GM19324 (cell line): ENCODE data around the gene MRPL55.

Source experiments
- ATAC-seq: cut with Tn5 transposase; IDR thresholded peaks from one replicate; pipeline ENCODE4 v1.9.1; 2021; ENCODE audit warnings: mild to moderate bottlenecking, moderate library complexity; ENCODE audit not compliant: unreplicated experiment, low FRiP score

The MRPL55 gene

DNA sequence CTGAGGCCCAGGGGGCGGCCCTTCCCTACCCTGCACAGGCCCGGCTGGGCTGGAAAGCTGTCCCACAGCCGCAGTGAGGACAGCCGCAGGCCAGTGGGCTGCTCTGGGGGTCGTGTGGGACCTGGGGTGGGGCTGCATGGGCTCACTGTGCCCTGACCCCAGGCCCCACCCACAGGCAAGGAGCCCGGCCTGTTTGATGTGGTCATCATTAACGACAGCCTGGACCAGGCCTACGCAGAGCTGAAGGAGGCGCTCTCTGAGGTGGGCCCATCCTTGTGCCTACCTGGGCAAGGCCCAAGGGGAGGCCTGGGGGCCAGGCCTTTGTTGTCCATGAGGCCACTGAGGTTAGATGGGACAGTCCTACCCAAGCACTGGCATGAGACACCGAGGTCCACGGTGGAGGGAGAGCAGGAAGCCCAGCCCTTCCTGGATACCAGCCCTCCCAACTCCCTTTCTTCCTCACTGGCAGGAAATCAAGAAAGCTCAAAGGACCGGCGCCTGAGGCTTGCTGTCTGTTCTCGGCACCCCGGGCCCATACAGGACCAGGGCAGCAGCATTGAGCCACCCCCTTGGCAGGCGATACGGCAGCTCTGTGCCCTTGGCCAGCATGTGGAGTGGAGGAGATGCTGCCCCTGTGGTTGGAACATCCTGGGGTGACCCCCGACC lies 39.2 kb upstream of the MRPL55 start:
- ATAC-seq = no peak

DNA sequence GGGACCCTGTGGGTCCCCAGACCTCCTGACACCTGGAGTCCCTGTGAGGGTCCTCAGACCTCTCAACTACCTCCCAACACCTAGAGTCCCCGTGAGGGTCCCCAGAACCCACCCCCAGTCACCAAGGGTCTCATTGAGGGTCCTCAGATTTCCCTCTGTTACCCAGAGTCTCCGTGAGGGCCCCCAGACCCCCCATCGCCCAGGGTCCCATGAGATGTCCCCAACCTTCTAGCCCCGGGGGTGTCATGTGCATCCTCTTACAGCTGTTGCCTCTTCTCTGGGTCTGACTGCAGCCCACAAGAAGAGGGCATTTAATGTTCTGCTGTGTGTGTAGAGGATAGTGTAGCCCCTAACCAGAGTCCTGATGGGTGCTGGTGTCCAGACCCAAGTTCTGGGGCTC lies 38.7 kb upstream of the MRPL55 start:
- ATAC-seq = no peak

DNA sequence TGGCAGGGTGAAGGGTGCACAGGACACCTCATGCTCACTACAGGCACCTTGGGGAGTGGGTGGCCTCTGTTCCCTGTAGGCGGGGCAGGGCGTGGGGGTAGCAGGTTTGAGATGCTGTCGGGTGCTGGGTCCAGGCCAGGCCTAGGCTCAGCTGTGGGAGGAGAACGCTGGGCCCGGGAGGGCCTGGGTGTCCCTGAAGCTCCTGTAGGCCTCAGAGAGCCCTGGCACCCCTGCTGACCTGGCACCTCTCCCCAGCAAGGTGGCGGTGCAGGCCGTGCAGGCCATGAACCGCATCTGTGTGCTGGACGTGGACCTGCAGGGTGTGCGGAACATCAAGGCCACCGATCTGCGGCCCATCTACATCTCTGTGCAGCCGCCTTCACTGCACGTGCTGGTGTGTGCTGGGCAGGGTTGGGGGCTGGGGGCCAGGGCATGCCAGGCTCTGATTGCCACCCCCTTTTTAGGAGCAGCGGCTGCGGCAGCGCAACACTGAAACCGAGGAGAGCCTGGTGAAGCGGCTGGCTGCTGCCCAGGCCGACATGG lies 38.1 kb upstream of the MRPL55 start:
- no peak for ATAC-seq

GRCh38 chr1:228146417-228147150 lies 37.5 kb upstream of the MRPL55 start:
- ATAC-seq = no peak

DNA sequence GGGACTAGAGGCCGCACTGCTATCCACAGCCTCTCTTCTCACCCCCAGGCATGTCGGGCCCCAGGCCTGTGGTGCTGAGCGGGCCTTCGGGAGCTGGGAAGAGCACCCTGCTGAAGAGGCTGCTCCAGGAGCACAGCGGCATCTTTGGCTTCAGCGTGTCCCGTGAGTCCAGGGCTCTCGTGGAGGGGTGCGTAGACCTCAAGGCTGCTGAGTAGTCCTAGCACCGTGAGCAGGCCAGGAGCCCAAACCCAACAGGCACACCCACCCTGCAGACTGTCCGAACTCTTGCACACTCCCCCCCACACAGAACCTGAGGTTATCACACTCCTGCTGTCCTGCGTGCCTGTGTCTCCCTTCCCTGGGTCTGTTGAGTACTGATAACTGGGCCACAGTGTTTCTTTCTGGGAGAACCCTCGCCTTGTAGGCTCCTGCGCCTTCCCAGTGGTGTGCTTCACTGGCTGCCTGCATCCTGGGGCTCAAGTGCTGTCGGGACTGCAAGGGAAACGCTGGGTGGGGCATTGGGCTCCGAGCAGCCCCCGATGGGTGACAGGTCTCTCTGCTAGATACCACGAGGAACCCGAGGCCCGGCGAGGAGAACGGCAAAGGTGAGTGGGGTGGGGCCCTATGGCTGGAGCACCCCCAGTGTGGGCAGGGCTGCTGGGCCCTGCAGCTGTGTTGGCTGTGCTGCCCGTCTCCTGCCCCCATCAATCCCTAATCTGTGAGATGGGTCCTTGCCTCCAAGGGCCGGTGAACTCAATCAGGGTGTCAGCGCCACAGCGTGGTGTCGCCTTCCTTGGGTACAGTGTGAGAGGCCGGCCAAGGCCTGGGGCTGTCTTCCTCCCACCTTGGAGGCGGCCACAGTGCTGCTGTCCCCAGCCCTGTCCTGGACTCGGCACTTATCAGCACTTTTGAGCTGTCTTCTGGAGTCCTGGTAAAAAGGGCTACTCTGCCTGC lies 36.6 kb upstream of the MRPL55 start:
- ATAC-seq = no peak

GRCh38 chr1:228144993-228145343 lies 35.9 kb upstream of the MRPL55 start:
- no peak for ATAC-seq

- ATAC-seq = no peak
Measured at GRCh38 chr1:228144193-228144992, 35.3 kb upstream of the MRPL55 start.

DNA sequence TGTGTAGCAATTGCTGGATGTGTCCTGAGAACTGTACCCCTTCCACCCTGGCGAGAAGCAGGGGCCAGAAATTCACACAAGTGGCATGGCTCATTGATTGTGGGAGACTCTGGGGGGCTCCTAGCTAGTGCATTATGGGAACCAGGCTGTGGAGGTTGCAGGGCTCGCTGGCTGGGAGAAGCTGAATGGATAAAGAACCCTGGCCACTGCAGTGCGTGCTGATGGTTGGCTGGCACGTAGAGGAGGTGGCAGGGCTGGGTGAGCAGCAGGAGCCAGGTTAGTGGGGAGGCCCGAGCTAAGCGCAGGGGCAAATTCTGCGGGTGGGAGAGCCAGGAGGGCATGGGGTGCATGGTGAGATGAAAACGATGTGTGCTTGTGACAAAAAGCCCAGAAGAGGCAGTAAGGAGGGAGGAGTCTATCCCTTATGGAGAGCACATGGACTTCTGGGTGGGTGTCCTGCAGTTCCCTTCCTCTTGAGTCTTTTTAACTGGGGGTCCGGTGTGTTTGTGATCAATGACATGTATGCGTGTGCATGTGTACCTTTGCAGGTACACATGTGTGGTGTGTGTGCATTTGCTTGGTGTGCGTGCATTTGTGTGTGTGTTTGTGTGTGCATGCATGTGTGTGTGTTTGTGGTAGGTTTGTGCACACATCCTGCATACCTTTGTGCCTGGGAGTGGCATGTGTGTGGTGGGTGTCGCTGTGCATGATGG lies 34.5 kb upstream of the MRPL55 start:
- no peak for ATAC-seq

DNA sequence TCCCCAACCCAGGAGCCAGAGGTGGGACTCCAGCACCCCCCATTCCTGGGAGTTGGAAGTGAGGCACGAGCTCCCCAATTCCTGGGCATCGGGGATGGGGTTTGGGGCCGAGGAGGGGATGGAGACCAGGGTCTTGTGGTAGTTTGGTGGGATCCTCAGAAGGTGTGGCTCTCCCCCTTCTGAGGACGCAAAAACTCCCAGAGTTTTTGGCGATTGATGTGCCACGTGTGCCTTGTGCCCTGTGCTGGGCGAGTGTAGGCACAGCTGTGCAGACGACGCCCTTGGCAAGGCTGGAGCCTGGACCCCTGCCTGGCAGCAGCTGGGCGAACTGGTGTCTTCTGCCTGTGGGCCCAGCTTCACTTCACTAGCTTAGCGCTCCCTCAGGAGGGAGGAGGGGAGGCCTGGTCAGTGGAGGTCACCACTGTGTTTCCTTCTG lies 33.6 kb upstream of the MRPL55 start:
- no peak for ATAC-seq

DNA sequence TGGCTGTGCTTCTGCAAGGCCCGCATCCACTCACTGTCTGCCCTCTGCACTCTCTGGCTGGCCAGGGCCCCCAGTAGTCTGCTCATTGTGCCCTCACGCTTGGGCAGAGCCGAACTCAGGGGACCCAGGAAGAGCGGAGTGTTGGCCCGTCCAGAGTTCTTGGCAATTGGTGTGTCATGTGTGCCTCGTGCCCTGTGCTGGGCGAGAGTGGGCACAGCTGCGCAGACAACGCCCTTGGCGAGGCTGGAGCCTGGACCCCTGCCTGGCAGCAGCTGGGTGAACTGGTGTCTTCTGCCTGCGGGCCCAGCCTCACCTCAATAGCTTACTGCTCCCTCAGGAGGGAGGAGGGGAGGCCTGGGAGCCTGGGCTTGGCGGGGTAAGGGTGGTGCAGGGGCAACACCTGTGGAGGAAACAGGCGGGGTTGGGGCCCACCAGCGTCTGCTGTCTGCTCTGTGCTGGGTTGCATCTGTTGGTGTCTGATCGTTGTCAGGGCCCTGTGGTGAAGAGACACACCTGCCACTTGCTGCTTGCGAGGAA lies 33.1 kb upstream of the MRPL55 start:
- ATAC-seq = no peak

GRCh38 chr1:228141226-228142044 lies 32.3 kb upstream of the MRPL55 start:
- ATAC-seq = no peak

DNA sequence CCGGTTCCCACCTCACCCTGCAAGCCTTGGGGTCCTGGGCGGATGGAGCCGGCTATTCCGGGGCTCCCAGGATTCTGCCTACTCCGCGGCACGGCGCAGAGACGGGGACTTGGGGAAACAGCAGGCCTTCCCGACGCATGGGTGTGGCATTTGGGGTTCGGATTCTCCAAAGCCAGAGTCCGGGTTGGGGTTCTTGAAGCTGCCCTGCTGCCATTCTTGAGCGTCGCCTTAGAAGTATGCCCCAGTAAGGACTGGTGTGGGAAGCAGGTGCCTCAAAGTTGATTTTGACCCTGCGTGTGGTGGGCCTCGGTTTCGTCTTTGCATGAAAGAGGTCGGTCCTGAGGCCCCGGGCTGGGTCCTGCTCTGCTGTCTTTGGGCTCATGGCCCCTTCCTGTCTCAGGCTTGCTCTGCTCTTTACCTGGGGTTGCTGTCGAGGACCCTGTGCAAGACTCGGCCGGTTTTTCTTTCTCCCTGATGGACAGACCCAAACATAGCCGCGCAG lies 31.7 kb upstream of the MRPL55 start:
- ATAC-seq = no peak

GRCh38 chr1:228139931-228140723 lies 31.0 kb upstream of the MRPL55 start, which contains the start of gene GUK1:
Gene GUK1, plus strand, starts transcription at chr1:228140279. Its CDS starts 24 bp downstream, at chr1:228140303.
- peak; percentile 97 for ATAC-seq

DNA sequence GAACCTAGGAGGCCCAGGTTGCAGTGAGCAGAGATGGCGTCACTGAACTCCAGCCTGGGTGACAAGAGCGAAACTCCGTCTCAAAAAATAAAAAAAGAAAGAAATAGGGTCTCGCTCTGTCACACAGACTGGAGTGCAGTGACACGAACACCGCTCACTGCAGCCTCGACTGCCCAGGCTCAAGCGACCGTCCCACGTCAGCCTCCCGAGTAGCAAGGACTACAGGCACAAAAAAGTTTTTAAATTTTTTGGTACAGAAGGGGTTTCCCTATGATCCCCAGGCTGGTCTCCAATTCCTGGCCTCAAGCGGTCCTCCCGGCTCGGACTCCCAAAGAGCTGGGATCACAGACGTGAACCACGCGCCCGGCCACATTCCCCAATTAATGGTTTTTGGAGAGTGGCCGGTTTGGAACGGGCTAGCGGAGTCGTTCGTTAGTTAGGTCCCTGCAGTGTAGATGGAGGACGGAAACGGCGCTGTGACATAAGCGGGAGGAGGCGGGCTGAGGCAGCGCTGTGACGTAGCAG lies 30.4 kb upstream of the MRPL55 start:
- ATAC-seq = no peak

DNA sequence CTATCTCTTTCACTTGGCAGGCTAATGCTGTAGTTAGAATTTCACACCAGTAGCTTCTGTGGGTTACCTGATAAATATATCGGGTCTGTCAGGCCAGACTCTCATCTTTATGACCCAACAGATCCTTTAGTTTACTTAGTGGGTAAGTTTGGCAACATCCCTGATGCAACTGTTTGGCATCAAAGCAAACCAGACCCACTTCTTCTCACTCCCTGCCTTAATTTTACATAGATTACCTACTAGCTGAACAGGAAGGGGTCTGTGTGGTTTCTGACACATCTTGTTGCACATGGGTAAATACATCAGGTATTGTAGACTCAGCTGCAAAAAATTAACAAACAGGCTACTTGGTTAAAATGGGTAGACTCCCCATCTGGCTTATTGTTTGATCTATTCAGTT lies 27.8 kb upstream of the MRPL55 start:
- no peak for ATAC-seq

DNA sequence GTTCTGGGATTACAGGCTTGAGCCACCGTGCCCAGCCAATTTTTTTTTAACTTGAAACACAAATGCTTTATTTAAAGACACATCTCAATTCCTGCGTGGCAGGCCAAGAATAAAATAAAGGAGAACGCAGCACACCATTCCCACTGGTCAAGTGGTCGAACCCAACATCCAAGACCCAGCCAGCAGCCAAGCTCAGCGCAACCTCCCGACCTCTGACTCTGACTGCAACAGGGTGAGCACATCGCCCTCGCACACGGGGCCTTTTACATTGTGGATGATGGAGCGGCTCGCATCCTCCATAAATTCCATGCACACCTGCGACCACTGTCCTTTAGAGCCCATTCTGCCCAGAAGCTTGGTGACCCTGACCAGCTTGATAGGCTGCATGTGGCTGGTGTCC lies 25.5 kb upstream of the MRPL55 start:
- ATAC-seq = no peak

DNA sequence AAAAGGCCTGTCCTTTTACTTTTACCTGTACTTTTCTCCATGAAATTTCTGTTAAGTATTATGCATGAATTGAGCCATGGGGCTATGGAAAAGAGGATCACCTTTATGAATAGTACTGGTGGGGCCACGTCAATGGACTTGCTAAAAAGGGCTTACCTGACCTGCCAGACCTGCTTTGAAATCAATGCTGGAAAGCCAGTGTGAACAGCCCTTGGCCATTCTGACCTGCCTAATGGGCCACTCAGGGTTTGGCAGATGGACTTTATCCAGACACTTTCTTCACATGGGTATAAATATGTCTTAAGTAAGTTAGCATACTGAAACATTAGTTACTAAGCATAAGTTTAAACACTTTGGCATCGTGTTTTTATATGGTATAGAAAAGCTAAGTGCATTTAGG lies 22.7 kb upstream of the MRPL55 start:
- no peak for ATAC-seq
